GM08714 (cell line): Measurements from ENCODE around the gene ATP6V1B1.

Experiments
- H3K4me3 ChIP-seq: fragments of 200-500 bp; sonication (Bioruptor generic); 2 replicates; pipeline ENCODE4 v1.5.1; 2014; ENCODE audit warnings: mild to moderate bottlenecking, low read length, inconsistent platforms
- ZNF274 ChIP-seq: IDR thresholded peaks from 2 replicates; pipeline ENCODE4 v1.6.1; 2012; ENCODE audit warnings: mild to moderate bottlenecking, low read depth, low read length

ATP6V1B1 gene

GRCh38 chr2:70927641-70928040, 8.1 kb upstream of the ATP6V1B1 start:
- no peak for TF ChIP-seq ZNF274
- no peak overlapping the region for H3K4me3 ChIP-seq

GRCh38 chr2:70928366-70928765, 7.3 kb upstream of the ATP6V1B1 start:
- no peak overlapping the region for H3K4me3 ChIP-seq
- no peak for TF ChIP-seq ZNF274

- H3K4me3 ChIP-seq = no peak overlapping the region
- no peak for TF ChIP-seq ZNF274
Observed at GRCh38 chr2:70930371-70931329, 5.0 kb upstream of the ATP6V1B1 start.

GRCh38 chr2:70931376-70932000, 4.2 kb upstream of the ATP6V1B1 start:
- no peak overlapping the region for H3K4me3 ChIP-seq
- TF ChIP-seq ZNF274 = no peak

GRCh38 chr2:70932631-70933230, 3.0 kb upstream of the ATP6V1B1 start:
- TF ChIP-seq ZNF274 = no peak
- no peak overlapping the region for H3K4me3 ChIP-seq

- TF ChIP-seq ZNF274 = no peak
Observed at GRCh38 chr2:70934981-70935380, 719 bp upstream of the ATP6V1B1 start.

GRCh38 chr2:70936165-70936978, 672 bp downstream of the ATP6V1B1 start:
- TF ChIP-seq ZNF274 = no peak
- no peak overlapping the region for H3K4me3 ChIP-seq

More at GRCh38 chr2:70934981-70935380, 719 bp upstream of the ATP6V1B1 start:
- H3K4me3 ChIP-seq = no peak overlapping the region

- TF ChIP-seq ZNF274 = no peak
- H3K4me3 ChIP-seq = no peak overlapping the region
Observed at GRCh38 chr2:70936979-70937811, 1.5 kb downstream of the ATP6V1B1 start.

- TF ChIP-seq ZNF274 = no peak
- no peak overlapping the region for H3K4me3 ChIP-seq
Observed at GRCh38 chr2:70937866-70938585, 2.3 kb downstream of the ATP6V1B1 start.

- TF ChIP-seq ZNF274 = no peak
- H3K4me3 ChIP-seq = no peak overlapping the region
Observed at GRCh38 chr2:70938586-70938950, 2.9 kb downstream of the ATP6V1B1 start.

GRCh38 chr2:70939001-70939838, 3.5 kb downstream of the ATP6V1B1 start:
- no peak for TF ChIP-seq ZNF274
- H3K4me3 ChIP-seq = no peak overlapping the region
